ENCODE data around the gene YOD1.
A peak's percentile ranks its signal among the peaks of the same experiment; 100 is the strongest.

The YOD1 gene

DNA sequence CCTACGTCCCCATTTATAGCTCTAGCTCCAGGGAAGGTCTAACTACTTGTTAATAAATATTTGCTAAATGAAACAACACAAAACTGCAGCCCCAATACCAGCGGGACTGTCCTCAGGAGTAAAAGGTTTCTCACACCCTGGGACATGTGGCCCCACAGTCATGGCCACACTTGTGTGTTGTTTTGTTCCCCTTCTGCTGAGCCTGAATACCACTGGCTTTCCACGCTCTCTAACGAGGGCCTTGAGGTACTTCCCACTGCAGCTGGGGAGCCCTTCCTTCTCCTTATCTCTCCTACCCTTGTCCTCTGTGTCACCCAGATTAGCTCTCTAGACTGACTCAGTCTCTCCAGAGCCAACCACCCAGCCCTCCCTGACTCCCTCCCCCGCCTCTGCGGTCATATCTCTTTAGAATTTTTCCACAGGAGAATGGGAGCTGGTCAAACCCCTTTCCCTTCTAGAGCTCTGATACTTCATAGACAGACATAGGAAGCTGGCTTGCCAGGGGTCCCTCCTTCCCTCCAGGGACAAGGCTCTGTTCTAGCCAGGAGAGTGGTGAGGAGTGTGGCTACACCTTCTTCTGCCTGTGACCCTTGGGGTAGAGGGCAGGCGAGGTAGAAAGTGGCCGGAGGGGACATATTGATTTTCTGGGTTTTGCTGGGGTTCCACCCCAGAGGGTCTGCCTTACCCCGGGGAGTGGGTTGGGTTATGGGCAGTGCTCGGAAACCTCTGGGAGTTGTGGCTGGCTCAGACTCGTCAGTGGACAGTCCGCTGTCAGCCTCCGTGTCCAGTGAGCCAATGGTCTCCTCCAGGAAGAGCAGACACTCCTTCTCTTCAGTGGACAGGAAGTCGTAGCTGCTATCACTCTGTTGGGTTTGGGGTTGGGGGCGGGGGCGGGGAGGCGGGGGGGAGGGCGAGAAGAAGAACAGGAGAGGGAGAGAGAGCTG is 26.5 kb downstream of the YOD1 start:
- DNase-seq, result peak; percentile 37

DNA sequence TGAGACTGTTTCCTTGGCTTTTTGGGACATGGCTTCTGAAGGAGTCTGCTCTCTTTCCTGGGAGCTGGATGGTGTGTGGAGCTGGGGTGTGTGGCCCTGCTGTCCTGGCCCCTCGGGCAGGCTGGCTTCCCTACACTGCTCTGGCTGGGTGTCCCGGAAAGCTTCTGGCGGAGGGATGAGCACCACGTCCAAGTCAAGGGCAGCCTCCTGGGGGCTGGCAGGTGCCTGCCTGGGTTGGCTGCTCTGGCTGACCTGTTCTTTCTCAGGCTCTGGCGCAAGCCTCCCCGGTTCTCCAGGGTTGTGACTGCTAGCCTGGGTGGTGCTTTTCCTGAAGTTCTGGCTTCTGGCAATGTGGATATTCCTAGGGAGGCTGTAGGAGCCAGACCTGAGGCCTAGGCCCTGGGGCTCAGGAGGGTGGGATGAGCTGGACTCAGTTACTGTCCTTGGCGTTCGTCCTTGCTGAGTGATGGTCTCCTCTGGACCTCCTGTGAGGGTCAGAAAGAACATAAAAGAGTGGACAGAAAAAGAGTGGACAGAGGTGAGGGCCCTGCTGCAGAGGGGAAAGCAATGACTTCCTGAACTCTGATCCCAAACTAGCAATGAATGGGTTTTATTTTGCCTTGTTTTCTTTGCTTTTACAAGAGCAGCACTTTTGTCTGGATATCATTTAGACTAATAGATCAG is 27.9 kb downstream of the YOD1 start:
- DNase-seq, result no peak

DNA sequence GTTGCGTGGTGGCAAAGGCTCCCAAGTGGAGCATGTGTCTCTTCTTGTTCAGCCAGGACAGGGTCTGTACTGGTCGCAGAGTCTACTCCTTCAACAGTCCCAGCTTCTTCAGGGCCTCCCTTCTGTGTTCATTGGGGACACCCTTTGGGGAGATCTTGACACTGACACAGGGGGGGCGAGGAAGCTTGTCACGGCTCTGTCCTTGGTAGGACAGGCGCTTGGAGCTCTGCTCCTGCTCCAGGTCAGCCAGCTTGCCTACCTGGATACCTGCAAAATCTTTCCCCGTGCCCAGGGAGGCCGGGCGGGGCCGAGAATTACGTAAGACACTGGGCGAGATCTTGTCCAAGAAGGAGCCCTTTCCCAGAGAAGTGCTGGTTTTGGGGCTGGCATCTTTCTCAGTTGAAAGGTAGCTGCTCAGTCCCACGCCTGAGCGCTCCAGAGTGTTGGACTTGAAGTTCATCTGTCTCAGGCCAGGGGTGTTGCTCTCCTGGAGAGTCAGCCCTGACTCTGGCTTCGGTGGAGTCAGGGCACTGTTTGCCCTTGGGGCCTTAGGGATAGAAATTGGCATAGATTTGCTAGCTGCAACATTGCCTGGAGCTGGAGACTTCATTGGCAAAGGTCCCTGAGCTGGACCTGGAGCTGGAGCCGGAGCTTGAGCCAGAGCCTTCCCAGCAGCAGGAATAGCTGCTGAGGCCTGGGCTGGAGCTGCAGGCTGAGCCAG is 29.0 kb downstream of the YOD1 start:
- DNase-seq, result no peak

DNA sequence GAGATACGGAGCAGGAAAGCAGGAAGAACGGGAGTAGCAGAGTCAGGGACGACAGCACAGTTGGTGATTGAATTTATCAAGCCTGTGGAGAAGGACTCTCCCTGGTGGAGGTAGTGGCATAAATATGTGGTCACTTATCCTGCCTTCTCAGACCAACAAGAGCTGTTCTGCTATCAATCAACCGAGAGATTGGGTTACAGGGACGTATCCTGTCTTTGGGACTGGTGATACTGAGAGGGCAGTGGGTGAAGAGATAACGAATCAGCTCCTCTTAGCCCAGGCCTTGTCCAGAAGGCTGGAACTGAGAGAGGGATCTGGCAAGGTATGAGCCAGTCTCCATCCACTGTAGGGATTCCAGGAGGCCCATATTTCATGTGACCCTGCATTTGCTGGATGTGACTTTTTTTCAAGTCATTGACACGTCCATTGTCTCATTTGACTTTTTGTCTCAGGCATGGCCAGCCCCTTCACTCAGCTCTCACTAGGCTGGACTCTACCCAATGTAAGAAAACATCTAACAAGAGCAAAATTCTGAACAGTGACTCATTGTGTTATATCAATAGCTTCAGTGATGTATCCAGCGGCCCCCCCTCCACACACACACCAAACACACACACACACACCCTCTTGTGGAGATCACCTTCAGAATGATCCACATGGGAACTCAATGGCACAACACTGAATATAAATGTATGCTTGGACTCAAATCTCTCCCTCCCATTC is 29.7 kb downstream of the YOD1 start:
- no peak for DNase-seq

DNA sequence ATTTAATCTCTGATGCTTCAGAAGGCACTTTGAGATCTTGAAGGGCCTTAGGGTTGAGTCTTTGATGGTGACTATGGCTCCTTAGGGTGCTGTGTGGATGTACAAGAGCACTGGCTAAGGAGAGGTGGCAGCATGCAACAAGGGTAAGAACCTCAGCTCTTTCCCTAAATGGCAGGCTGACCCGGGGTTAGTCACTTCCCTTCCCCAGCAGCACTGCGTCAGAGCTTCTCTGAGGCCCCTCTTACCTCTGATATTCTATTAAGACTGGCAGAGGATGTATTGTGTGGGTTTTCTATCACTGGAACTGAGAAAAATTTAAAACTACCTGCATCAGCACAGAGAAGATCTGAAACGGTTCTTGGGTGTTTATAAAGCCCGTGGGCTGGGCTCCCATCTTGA is 30.3 kb downstream of the YOD1 start:
- DNase-seq, result no peak

DNA sequence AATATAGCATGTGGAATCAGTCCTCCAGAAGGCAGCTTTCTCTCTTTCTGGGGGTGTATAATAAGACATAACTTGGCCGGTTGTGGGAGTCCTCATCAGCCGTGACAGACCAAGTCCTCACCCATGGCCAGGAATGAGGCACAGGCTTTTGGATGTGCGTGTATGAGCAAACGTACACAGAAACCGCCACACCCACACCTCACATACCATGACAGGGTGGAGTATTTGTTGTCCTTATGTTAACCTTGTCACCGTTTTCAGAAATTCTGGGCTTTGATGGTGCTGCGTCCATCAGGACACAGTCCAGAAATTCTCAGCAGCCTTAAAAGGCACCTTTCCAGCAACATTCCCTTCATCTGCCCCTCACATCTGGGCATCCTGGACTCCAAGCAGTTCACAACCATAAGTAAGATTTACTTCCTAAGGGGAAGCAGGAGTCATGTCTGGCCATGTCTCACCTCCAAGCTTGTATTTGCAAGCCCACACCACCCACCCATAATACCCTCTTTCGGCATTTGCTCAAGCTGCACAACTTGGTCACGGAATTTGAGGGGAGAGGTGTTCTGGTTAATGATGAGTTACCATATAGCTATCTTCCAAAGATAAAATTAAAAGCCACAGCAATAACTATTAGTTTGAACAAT is 30.8 kb downstream of the YOD1 start:
- no peak for DNase-seq

DNA sequence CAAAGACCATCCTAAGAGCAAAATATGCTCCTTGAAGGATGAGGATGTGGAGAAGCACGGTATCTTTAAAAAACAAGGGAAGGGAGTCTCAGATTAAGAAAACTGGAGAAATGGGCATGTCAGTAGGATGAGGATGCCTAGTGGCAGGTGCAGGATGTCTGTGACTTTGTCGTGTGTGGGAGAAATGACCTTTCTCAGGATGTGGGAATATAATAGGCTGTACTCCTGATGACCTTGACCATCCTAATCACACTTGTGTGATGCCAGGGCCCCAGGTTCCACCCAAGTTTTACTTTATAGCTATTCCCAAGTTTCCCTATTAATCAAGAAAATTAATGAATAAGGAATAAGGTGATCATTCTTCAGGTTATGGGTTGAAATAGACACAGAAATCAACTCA is 31.3 kb downstream of the YOD1 start:
- DNase-seq, result no peak

DNA sequence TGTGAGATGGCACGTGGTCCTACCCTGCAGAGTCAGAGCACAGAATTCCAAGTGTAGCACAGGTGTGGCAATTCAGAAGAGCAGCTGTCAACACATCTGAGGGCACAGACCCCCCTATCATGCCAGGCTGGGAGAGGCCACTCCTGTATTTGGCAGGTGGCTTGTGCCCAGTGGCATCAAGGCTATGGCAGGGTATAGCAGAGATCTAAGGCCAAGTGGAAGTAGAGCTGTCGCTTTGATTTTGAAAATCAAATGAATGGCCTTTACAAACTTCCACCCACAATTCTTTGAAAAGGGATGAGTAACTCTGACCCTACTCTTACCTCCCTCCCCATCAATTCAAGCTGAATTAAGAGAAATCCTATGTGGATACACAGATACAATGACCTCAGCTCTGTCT is 31.8 kb downstream of the YOD1 start:
- no peak for DNase-seq

DNA sequence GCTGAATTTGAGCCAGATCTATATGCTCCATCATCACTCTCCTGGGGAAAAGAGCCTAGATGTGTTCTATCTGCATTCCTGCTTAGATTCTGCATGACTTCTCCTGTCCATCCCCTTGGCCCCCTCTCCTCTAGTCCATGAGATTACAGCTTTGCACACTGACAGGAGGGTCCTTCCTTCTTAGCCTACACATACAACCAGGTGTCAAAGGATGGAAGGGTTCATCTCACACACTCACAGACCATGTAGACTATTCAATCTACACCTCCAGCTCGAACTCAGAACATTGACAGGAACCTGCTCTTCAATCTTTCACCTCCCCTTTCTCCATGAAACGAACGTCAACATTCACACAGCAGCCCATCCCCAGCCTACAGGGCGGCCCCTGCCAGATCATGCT is 32.3 kb downstream of the YOD1 start:
- DNase-seq, result no peak

DNA sequence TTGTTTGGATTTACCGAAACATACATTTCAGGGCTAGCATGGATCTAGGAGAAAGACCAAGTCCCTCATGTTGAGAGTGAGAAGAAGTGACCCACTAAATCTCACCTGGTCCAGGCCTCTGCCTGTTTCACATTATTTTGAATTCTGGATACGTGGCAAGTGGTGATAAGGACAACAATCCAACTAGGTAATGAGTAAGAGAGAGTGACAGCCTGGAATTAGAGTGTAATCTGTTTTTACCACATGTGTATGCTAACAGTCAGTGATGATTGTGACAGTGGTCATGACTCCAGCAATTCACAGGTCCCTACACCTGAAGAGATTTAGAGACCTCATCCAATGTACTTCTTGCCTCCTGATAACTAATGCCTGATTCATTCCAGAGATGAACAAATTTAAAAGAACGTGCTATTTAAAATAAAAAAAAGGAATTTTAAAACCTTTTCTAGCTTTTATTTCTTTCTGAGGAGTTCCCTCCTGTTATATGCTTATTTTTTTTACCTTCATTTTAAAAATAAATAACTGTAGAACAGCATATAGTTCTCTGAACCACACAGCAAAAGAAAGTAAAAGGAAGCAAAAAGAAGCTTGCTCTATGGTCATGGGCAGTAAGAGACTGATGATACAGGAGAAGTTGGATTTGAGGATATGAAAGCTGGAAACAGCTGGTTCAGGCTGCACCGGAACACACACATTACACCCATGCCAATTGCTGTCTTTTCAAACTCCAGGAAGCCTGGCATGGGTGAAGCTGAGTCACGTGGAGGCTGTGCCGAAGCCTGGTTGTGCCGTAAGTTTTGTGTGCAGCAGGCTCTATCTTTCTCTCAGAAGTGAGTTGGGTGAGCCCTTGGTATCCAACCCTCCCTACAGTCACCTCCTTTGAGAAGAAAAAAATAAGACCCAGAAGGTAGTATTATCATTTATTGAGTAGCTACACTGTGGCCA is 33.1 kb downstream of the YOD1 start:
- DNase-seq, result no peak

DNA sequence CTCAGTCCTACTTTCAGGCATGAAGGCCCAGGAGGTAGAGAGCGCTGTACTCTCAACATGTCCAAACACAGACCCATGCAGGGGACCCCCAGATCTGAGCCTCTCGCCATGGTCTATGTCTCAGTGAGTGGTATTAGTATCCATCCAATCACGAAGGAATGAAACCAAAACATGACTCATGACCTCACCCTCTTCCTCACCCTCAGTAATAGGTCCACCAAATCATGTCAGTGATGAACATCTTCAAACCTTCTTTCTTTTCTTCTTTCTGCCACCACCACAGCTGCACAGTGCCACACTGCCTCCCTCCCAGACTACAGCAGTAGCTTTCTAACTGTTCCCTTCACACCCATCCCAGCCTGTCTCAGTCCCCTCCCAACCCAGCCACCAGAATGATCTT is 35.2 kb downstream of the YOD1 start:
- DNase-seq, result no peak

DNA sequence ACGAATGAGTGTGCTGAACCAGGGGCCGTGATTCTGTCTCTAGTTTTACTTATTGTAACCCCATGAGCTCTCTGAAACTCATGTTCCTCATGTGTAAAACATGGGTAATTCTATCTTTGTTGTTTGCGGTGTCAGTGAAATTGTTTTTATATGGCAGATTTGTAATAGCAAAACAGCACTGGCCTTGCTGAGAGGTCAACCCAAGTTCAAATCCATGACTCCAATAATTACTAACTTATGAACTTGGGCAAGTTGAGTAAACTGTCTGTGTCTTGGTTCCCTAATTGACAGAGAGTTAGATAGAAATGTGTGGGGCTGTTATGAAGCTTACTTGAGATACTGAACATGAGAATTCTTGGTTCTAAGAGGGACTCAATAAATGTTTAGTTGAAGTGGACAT is 36.3 kb downstream of the YOD1 start:
- DNase-seq, result no peak

DNA sequence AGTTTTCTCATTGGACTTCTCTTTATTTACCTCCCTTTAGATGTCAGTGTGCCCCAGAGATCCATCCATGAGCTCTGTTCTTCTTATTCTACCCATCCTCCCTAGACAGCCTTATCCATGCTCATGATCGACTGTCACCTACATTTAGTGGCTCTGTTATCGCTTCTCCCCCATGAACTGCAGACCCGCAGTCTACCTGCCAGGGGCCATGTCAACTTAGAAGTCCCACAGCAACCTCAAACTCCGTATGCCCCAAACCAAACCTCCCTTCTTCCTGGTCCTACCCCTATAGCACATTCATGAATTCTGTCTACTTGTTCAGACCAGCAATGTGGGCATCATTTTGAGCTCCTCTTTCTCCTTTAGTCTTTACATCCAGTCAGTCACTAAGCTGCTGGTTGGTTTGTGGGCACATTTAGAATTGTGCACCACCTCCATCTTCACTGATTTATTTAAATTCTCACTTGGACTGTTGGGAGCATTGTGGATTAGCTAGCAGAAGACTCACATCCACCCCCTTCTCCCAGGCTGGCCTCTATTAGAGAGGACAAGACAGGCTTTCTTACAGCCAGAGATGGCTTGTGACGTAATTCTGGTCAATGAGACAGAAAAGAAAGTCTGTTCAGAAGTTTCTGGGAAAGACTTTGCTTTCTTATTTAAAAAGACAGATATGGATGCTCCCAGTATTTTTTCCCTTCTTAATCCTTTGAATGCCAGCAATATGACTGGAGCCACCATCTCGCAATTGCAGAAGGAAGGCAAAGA is 37.5 kb downstream of the YOD1 start:
- no peak for DNase-seq

DNA sequence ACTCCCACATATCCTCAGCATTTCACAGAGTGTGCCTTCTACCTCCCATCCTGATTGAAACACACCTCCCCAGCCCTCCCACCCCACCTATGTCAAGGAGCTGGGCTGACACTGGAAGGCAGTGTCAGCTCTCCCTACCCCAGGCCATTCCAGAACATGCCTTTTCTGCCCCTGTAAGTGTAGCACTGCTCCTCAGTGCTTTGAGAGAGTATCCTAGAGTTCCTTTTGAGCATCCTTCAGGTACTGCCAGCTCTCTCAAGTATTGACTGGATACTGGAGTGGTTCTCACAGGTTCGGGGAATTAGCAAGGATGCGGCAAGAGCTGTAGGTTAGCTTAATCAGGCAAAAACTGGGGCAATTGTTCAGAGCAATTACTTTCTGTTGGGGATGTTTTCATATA is 40.3 kb downstream of the YOD1 start:
- DNase-seq, result no peak

DNA sequence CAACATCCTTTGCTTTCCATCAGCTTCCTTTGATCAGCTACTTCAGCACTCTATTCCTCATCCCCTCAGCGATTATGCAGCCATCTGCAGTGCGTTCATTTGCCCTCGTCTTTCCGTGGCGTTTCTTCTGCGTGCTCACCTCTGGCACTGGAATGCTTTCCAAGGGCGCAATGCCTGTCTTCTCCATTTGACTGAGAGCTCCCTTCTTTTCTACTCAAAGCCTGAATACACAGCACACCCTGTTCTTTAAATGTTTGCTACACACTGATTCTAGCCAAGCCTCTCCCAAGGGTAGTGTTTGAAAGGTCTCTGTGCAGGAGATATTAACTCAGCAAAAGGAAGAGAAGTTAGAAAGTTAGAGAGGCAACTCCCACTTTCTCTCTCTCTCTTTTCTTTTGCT is 41.1 kb downstream of the YOD1 start:
- no peak for DNase-seq

DNA sequence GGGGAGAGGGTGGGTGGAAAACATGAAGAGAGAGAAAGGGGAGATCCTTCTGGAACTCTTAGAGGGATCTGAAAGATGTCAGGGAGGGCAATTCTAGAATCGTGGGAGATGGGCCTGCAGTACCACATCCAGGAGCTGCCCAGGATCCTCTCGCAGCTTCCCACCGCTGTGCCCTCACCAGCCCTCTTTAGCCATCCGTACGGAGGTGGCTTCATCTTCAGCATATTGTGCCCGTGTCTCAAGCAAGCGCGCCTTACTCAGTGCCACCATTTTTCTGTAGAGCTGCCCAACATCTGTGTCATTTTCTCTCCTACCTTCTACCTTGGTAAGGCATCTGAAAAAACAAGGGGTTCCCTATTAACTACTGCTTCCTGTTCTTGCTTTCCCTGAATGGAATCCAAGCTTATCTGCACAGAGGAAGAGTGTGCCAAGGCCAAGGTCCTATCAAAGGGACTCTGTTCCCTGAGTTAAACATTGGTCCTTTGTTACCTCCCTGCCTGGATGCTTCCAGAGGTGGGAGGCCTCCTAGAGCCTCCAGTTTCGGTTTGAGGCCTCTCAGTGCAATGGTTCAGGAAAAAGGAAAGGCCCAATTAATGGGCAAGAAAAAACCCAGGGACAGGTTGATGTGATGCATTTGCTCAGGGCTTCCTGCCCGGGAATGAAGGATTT is 41.7 kb downstream of the YOD1 start:
- DNase-seq, result no peak

DNA sequence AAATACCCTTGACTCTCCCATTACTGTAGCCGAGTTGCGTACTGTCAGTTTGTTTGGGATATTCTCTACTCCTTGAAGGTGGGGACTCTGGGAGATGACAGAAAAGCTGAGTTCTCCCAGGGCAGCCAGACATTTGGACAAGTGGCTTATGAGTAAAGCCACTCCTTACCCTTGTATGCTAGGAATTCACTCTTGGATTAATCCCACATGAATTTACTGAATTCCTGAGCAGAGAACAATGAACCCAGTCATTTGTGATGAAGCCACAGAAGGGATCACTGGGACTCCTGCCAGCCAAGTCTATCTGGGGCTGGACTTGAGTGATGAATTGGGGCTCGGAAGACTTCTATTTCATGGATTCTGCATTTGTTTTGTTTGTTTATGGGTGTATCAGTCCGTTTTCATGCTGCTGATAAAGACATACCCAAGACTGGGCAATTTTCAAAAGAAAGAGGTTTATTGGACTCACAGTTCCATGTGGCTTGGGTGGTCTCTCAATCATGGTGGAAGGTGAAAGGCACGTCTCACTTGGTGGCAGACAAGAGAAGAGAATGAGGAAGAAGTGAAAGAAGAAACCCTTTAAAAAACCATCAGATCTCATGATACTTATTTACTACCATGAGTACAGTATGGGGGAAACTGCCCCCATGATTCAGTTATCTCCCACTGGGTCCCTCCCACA is 43.5 kb downstream of the YOD1 start:
- no peak for DNase-seq

DNA sequence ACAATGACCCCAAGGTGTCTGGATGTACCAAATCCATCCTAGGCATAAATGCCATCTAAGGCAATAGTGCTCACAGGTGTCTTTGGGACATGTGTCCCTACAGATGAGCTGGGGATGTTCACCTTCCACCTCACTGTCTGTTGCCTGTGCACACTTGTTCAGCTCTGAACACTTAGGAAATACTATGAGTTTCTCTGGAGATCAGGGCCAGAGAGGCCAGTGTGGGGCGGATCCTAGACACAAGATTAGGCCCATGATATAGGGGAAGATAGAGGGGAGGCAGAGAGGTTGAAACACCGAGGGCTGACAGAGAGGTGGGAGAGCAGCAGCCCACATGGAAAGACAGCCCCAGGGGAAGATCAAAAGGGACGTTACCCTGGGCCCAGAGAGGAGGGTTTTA is 44.1 kb downstream of the YOD1 start:
- no peak for DNase-seq

DNA sequence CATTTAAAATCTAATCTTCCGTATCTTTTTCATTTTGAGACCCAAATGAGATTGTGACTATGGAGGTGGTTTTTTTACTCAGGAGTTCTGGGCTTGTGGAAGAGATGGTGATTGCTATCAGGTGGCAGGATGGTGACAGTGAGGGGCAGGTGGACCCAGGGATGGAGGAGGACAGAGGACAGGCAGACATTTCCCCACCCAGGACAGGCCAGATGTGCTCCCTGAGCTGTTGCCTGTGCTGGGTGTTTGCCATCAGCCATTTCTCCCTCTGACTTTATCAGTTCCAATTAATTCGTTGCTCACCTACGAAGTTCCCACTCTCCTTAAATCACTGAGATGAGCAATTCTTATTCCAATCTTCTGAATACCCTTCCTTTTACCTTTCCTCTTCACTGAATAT is 44.9 kb downstream of the YOD1 start:
- no peak for DNase-seq

All from stimulated activated CD4-positive, alpha-beta T cell treated with anti-CD3 and anti-CD28 coated beads, Interleukin-15, amount 100 ng/mL, for 24 hours (primary cell).